ENCODE results near the gene FAM184B.

The FAM184B gene

DNA sequence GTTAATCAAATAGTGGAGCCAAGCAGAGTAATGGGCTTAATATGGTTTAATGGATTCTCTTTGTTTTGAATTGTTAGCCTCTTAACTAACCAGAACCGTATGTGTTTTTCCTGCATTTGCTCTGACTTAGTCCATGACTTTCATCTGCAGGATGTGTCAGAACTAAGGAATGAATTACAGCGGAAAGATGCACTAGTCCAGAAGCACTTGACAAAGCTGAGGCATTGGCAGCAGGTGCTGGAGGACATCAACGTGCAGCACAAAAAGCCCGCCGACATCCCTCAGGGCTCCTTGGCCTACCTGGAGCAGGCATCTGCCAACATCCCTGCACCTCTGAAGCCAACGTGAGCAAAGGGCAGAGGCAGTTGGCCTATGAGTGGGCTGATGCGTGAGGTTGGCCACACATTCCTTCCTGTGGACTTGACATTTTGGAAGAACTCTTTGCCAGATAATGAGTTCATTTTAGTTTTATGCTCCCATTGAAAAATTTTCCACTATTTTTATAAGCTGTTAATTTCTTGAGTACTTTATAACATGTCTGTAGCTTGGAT, 157.9 kb downstream of the FAM184B start:
- Histone ChIP-seq H3K27ac (ENCODE audit: insufficient read depth, low read depth, low read length, poor library complexity, severe bottlenecking) (no peak overlapping the region), H3K27me3 (ENCODE audit: control insufficient read depth, insufficient read depth, low read length, poor library complexity, severe bottlenecking) (no peaks in the 10 kb centered on the region), H3K9me3 (ENCODE audit: control insufficient read depth, low read length) (no peaks in the 10 kb centered on the region), H3K36me3 (ENCODE audit: control insufficient read depth, insufficient read depth, low read length) (peaks cover 66% of the 10 kb centered on the region), H3K4me3 (ENCODE audit: insufficient read depth, low read depth, low read length) (no peak overlapping the region), H3K4me1 (ENCODE audit: control insufficient read depth, insufficient read depth, low read length) (no peaks in the 10 kb centered on the region)
- 95% methylated on average over 7 of the region's 7 CpGs for WGBS, 2 experiments

DNA sequence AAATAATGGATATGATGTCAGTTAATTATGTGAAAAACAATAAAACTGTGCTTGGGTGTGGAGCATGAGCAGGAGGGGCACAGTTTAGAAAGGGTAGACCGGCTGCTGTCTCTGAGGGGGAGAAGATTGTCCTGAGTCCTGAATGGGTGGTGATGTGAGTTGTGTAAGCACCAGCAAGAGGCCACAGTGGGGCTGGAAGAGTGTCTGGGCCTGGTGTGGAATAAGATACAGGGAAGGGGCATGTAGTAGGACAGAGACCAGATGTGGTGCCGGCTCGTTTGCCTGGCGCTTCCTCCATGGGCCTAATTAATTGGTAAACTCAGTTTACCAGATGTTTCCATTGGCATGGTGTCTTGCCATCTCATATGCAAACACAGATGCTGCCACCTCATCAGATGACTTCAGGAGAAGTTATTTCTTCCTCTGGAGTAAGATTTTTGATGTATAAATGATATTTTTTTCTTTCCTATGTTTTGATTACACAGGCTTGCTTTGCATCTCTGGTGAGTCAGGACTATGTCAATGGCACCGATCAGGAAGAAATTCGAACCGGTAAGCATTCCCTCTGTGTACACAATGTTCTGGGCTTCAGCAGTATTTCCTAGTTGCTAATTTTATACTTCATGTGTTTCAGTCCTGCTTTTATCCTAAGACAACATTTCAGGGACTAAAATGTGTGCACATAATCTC, 161.9 kb downstream of the FAM184B start:
- H3K36me3 ChIP-seq (ENCODE audit: control insufficient read depth, insufficient read depth, low read length), result peaks cover 39% of the 10 kb centered on the region
- no peaks in the 10 kb centered on the region for H3K4me1 ChIP-seq (ENCODE audit: control insufficient read depth, insufficient read depth, low read length)
- no peaks in the 10 kb centered on the region for H3K9me3 ChIP-seq (ENCODE audit: control insufficient read depth, low read length)
- H3K27ac ChIP-seq (ENCODE audit: insufficient read depth, low read depth, low read length, poor library complexity, severe bottlenecking), result no peak overlapping the region
- WGBS, 2 experiments, result 85 to 87% methylated on average over 7 of the region's 7 CpGs
- no peak overlapping the region for H3K4me3 ChIP-seq (ENCODE audit: insufficient read depth, low read depth, low read length)
- H3K27me3 ChIP-seq (ENCODE audit: control insufficient read depth, insufficient read depth, low read length, poor library complexity, severe bottlenecking), result no peaks in the 10 kb centered on the region

- H3K36me3 ChIP-seq (ENCODE audit: control insufficient read depth, insufficient read depth, low read length), result peaks cover 33% of the 10 kb centered on the region
- H3K27ac ChIP-seq (ENCODE audit: insufficient read depth, low read depth, low read length, poor library complexity, severe bottlenecking), result no peak overlapping the region
- no peaks in the 10 kb centered on the region for H3K27me3 ChIP-seq (ENCODE audit: control insufficient read depth, insufficient read depth, low read length, poor library complexity, severe bottlenecking)
- no peak overlapping the region for H3K4me3 ChIP-seq (ENCODE audit: insufficient read depth, low read depth, low read length)
- no peaks in the 10 kb centered on the region for H3K4me1 ChIP-seq (ENCODE audit: control insufficient read depth, insufficient read depth, low read length)
- H3K9me3 ChIP-seq (ENCODE audit: control insufficient read depth, low read length), result no peaks in the 10 kb centered on the region
- 48 to 52% methylated on average over 1 of the region's 1 CpG for WGBS, 2 experiments
Observed at GRCh38 chr4:17618926-17619325, 162.5 kb downstream of the FAM184B start.

DNA sequence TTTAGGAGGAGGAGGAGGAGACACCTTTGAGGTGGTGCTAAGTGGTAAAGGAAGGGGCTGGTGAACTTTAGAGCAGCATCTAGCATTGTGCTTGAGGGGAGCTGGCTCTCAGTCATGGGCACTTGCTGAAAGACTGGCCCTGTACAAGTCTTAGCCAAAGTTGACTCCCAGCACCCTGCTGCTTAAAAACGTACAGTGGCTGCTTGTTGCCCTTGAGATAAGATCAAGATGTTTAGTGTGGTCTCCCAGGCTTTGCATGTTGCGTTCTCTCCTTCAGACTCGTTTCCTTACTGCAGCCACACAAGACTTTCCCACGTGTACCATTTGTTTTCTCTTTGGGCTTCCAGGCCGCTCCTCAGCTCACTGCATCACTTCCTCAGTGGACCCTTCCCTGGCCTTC, 165.1 kb downstream of the FAM184B start:
- H3K9me3 ChIP-seq (ENCODE audit: control insufficient read depth, low read length), result no peaks in the 10 kb centered on the region
- WGBS, 2 experiments, result 91 to 94% methylated on average over 5 of the region's 5 CpGs

GRCh38 chr4:17614416-17615299, 166.8 kb downstream of the FAM184B start, which contains the start of gene MED28:
MED28 (plus strand) TSS chr4:17614641; CDS start chr4:17614655, 14 bp downstream.
- Histone ChIP-seq H3K4me1 (ENCODE audit: control insufficient read depth, insufficient read depth, low read length) (no peaks in the 10 kb centered on the region), H3K36me3 (ENCODE audit: control insufficient read depth, insufficient read depth, low read length) (peaks cover 5% of the 10 kb centered on the region), H3K27ac (ENCODE audit: insufficient read depth, low read depth, low read length, poor library complexity, severe bottlenecking) (peak within 1 kb of the TSS; percentile 6), H3K9me3 (ENCODE audit: control insufficient read depth, low read length) (no peaks in the 10 kb centered on the region), H3K4me3 (ENCODE audit: insufficient read depth, low read depth, low read length) (peak within 1 kb of the TSS; percentile 95), H3K27me3 (ENCODE audit: control insufficient read depth, insufficient read depth, low read length, poor library complexity, severe bottlenecking) (no peaks in the 10 kb centered on the region)
- 0% methylated on average over 46 of the region's 46 CpGs for WGBS, 2 experiments

More for the DNA sequence above, 165.1 kb downstream of the FAM184B start:
- Histone ChIP-seq H3K4me3 (ENCODE audit: insufficient read depth, low read depth, low read length) (no peak overlapping the region), H3K27me3 (ENCODE audit: control insufficient read depth, insufficient read depth, low read length, poor library complexity, severe bottlenecking) (no peaks in the 10 kb centered on the region), H3K27ac (ENCODE audit: insufficient read depth, low read depth, low read length, poor library complexity, severe bottlenecking) (no peak overlapping the region), H3K36me3 (ENCODE audit: control insufficient read depth, insufficient read depth, low read length) (peaks cover 15% of the 10 kb centered on the region), H3K4me1 (ENCODE audit: control insufficient read depth, insufficient read depth, low read length) (no peaks in the 10 kb centered on the region)

DNA sequence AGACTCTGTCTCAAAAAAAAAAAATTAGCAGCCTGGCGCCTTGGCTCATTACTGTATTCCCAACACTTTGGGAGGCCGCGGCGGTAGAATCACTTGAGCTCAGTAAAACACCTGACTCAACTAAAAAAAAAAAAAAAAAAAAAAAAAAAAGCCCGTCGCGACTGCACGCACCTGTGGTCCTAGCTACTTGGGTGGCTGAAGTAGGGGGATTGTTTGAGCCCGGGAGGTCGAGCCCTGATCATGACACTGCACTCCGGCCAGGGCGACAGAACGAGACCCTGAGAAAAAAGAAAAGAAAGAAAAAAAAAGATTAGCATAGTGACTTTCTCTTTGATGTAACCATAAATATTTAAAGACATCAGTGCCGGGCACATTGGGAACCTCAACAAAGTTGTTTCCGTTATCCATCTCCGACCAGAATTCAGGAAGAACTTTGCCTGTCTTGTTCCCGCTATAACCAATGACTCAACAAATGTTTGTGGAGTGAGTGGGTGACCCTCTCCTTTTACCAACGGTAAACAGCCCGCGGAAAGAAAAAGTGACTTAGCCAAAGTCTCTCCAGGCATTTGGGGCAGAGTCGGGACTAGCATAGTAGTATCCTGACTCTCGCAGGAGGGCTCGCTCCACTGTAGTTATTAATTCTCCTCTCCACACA, 167.5 kb downstream of the FAM184B start:
- H3K9me3 ChIP-seq (ENCODE audit: control insufficient read depth, low read length), result no peaks in the 10 kb centered on the region
- 7 to 12% methylated on average over 21 to 23 of the region's 23 CpGs for WGBS, 2 experiments
- H3K4me3 ChIP-seq (ENCODE audit: insufficient read depth, low read depth, low read length), result peak overlapping the region; percentile 95
- H3K27me3 ChIP-seq (ENCODE audit: control insufficient read depth, insufficient read depth, low read length, poor library complexity, severe bottlenecking), result no peaks in the 10 kb centered on the region
- peaks cover under 1% of the 10 kb centered on the region for H3K36me3 ChIP-seq (ENCODE audit: control insufficient read depth, insufficient read depth, low read length)
- H3K27ac ChIP-seq (ENCODE audit: insufficient read depth, low read depth, low read length, poor library complexity, severe bottlenecking), result no peak overlapping the region
- no peaks in the 10 kb centered on the region for H3K4me1 ChIP-seq (ENCODE audit: control insufficient read depth, insufficient read depth, low read length)

DNA sequence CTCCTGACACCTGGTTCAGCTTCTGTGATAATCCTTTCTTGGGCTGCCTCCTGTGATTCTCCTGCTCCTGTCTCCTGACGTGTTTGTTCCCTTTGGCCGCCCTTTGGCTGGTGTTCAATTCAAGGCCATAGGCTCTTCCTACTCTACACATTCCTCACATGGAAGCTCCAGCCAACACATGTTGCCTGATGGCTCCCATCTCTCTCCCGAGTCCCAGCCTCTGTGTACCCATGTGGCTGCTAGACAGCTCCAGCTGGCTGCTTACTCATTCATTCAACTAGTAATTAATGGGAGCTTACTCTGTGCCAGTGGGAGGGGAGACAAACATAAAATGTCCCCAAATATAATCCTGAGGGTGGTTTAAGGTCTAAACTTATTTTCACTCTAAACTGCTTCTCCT, 176.2 kb downstream of the FAM184B start:
- H3K4me1 ChIP-seq (ENCODE audit: control insufficient read depth, insufficient read depth, low read length), result no peaks in the 10 kb centered on the region
- H3K36me3 ChIP-seq (ENCODE audit: control insufficient read depth, insufficient read depth, low read length), result no peaks in the 10 kb centered on the region
- no peaks in the 10 kb centered on the region for H3K9me3 ChIP-seq (ENCODE audit: control insufficient read depth, low read length)
- H3K4me3 ChIP-seq (ENCODE audit: insufficient read depth, low read depth, low read length), result no peak overlapping the region
- no peaks in the 10 kb centered on the region for H3K27me3 ChIP-seq (ENCODE audit: control insufficient read depth, insufficient read depth, low read length, poor library complexity, severe bottlenecking)
- no peak overlapping the region for H3K27ac ChIP-seq (ENCODE audit: insufficient read depth, low read depth, low read length, poor library complexity, severe bottlenecking)
- 77 to 79% methylated on average over 3 of the region's 3 CpGs for WGBS, 2 experiments

DNA sequence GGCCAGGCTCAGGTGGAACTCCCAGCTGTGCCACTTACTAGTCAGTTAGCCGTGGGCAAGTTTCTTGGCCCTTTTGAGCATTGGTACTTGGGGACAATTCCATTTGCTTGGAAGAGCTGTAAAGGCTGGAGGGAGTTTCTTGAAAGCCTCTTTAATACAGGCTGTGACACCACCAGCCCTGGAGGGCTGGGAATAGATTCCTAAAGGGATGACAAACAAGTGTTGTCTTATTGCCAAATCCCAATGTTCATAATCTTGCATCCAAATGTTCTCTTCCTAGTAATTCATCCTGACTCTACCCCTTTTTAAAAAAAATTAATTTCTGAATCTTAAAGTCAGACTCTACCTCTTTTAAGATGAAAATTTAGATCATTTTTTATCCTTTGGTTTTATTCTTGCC, 181.6 kb downstream of the FAM184B start:
- H3K4me1 ChIP-seq (ENCODE audit: control insufficient read depth, insufficient read depth, low read length), result no peaks in the 10 kb centered on the region
- H3K4me3 ChIP-seq (ENCODE audit: insufficient read depth, low read depth, low read length), result no peak overlapping the region
- no peaks in the 10 kb centered on the region for H3K9me3 ChIP-seq (ENCODE audit: control insufficient read depth, low read length)
- 92 to 96% methylated on average over 1 of the region's 1 CpG for WGBS, 2 experiments
- H3K36me3 ChIP-seq (ENCODE audit: control insufficient read depth, insufficient read depth, low read length), result peaks cover 16% of the 10 kb centered on the region
- H3K27ac ChIP-seq (ENCODE audit: insufficient read depth, low read depth, low read length, poor library complexity, severe bottlenecking), result no peak overlapping the region
- H3K27me3 ChIP-seq (ENCODE audit: control insufficient read depth, insufficient read depth, low read length, poor library complexity, severe bottlenecking), result no peaks in the 10 kb centered on the region

DNA sequence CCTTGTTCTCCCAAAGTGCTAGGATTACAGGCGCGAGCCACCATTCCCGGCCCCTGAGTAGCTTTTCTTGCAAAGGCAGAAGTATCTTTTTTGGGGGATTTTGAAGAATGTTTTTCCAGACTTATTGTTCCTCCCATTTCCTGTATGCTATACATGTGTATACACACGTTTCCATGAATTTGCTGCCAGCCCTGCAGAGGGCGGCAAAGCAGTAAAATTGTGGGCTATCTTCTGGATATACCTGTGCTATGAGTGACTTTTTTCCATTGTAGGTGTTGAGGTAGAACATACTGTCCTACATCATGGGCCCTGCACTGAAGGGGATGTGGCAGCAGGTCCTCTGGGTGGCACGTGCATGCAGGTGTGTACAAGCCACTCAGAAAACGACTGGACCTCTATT, 183.9 kb downstream of the FAM184B start:
- Histone ChIP-seq H3K4me3 (ENCODE audit: insufficient read depth, low read depth, low read length) (no peak overlapping the region), H3K27ac (ENCODE audit: insufficient read depth, low read depth, low read length, poor library complexity, severe bottlenecking) (no peak overlapping the region), H3K9me3 (ENCODE audit: control insufficient read depth, low read length) (no peaks in the 10 kb centered on the region), H3K36me3 (ENCODE audit: control insufficient read depth, insufficient read depth, low read length) (peaks cover 16% of the 10 kb centered on the region), H3K27me3 (ENCODE audit: control insufficient read depth, insufficient read depth, low read length, poor library complexity, severe bottlenecking) (no peaks in the 10 kb centered on the region), H3K4me1 (ENCODE audit: control insufficient read depth, insufficient read depth, low read length) (no peaks in the 10 kb centered on the region)
- WGBS, 2 experiments, result 87 to 90% methylated on average over 7 of the region's 7 CpGs
